Raji (cell line): ENCODE results near the gene SFXN2.
A peak's percentile ranks its signal among the peaks of the same experiment; 100 is the strongest.

Experiments used
- POLR2A ChIP-seq: IDR thresholded peaks from 2 replicates; pipeline ENCODE4 v1.6.1; 2011; ENCODE audit warnings: low read depth, low read length, control low read depth; ENCODE audit not compliant: insufficient read depth

The SFXN2 gene

GRCh38 chr10:102712089-102712488 is 2.3 kb upstream of the SFXN2 start:
- no peak for TF ChIP-seq POLR2A

GRCh38 chr10:102712843-102713538 is 1.4 kb upstream of the SFXN2 start:
- TF ChIP-seq POLR2A: no peak

GRCh38 chr10:102713539-102713813 is 960 bp upstream of the SFXN2 start:
- no peak for TF ChIP-seq POLR2A

- peak; percentile 66 for TF ChIP-seq POLR2A
These were observed 419 bp upstream of the SFXN2 start, which contains the start of gene ARL3 for GRCh38 chr10:102713814-102714620. ARL3 (minus strand) TSS chr10:102714397; CDS start chr10:102714275, 122 bp downstream.

- no peak for TF ChIP-seq POLR2A
These were observed 1.4 kb downstream of the SFXN2 start for GRCh38 chr10:102715880-102716279.

- no peak for TF ChIP-seq POLR2A
These were observed 3.8 kb downstream of the SFXN2 start for GRCh38 chr10:102718220-102718619.

GRCh38 chr10:102720337-102720736 is 5.9 kb downstream of the SFXN2 start:
- no peak for TF ChIP-seq POLR2A

GRCh38 chr10:102720775-102721301 is 6.4 kb downstream of the SFXN2 start:
- no peak for TF ChIP-seq POLR2A

GRCh38 chr10:102721954-102722353 is 7.5 kb downstream of the SFXN2 start:
- TF ChIP-seq POLR2A: no peak

GRCh38 chr10:102723989-102724388 is 9.6 kb downstream of the SFXN2 start:
- TF ChIP-seq POLR2A: no peak

- no peak for TF ChIP-seq POLR2A
These were observed 11.8 kb downstream of the SFXN2 start for GRCh38 chr10:102726274-102726673.

GRCh38 chr10:102727037-102727818 is 12.8 kb downstream of the SFXN2 start:
- no peak for TF ChIP-seq POLR2A

GRCh38 chr10:102729029-102730026 is 14.9 kb downstream of the SFXN2 start:
- no peak for TF ChIP-seq POLR2A

- no peak for TF ChIP-seq POLR2A
These were observed 16.9 kb downstream of the SFXN2 start for GRCh38 chr10:102731222-102731800.
